ENCODE measurements around the gene TRIM41.
"Not testable (repeated sequence)": the region's sequence is repeated elsewhere in the genome, so short reads cannot be mapped to it uniquely, and the experiment has no call there.

Gene TRIM41

GRCh38 chr5:181223058-181223728 lies at the start of gene TRIM41:
Gene TRIM41 (plus strand): TSS chr5:181223281. CDS start chr5:181224000, 719 bp downstream.
- no peak for DNase-seq

- DNase-seq = no peak
These were observed 49.4 kb upstream of the TRIM41 start for GRCh38 chr5:181173420-181174342.

DNA sequence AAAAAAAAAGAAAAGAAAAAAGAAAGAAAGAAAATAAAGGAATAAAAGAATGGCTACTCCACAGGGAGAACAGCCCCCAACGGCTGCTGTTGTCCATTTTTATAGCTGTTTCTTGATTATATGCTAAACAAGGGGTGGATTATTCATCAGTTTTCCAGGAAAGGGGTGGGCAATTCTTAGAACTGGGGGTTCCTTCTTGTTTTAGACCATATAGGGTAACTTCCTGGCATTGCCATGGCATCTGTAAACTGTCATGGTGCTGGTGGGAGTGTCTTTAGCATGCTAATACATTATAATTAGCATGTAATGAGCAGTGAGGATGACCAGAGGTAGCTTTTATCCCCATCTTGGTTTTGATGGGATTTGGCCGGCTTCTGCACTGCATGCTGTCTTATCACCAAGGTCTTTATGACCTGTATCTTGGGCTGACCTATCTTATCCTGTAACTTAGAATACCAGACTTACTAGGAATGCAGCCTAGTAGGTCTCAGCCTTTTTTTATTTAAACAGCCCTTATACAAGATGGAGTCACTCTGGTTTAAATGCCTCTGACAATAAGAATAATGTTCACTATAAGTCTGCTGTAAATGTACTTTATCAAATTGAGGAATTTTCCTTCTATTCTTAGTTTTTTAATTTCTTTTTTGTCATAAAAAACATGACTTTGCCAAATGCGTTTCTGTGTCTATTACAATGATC lies 46.7 kb upstream of the TRIM41 start:
- no peak for DNase-seq

GRCh38 chr5:181177559-181177958 lies 45.5 kb upstream of the TRIM41 start:
- DNase-seq = not testable (repeated sequence)

DNA sequence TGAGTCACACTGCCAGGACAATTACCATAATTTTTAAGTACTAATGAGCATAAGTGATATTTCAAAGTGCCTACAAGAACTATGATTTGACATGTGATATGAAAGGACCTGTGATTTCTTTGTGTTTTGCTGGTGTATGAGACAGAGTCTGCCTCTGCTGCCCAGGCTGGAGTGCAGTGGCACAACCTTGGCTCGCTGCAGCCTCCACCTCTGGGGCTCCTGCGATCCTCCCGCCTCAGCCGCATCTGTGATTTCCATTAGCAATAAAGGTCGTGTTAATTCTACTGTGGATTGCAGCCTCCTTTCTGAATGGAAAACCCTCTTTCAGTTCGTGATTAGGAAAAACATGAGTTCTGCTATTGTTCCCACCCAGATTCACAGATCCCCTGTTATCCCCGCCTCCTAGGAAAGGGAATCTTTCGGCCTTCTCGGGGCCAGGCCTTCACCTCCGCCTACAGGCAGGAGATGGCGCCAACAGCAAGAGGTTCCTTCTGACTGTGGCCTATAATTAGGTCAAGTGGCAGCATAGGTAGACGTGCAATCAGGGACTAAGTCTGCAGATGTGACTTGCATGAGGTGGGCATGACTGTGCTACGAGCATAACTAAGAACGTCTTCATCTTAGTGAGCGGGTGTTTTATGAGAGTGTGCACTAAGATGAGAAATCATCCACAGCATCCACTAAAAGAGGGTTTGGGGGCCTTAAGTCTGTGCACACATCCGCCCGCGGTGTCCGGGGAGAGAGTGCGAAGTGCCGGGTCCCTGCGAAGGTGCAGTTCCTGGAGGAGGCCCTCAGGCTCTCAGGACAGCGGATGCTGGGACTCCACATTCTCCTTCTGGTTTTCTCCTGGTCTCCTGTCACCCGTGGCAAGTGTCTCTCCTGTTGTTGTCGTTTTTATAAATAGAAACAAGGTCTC lies 41.2 kb upstream of the TRIM41 start:
- no peak for DNase-seq

GRCh38 chr5:181182651-181183050 lies 40.4 kb upstream of the TRIM41 start:
- no peak for DNase-seq

- DNase-seq = no peak
These were observed 38.2 kb upstream of the TRIM41 start for GRCh38 chr5:181184845-181185216.

GRCh38 chr5:181185560-181185959 lies 37.5 kb upstream of the TRIM41 start:
- DNase-seq = no peak

DNA sequence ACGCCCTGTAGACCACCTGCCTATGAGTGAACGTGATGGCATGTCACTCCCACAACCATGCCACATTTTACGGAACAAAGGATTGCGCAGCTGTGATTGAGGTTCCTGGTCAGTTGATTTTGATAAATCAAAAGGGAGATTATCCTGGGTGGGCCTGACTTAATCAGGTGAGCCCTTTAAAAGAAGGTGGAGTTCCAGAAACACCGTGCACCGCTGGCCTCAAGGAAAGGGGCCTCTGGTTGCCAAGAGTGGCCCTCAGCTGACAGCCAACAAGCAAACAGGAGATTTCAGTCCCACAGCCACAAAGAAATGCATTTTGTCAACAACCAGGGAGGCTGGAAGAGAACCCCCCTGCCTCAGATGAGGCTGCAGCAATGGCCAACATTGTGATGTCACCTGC lies 37.1 kb upstream of the TRIM41 start:
- DNase-seq = no peak

DNA sequence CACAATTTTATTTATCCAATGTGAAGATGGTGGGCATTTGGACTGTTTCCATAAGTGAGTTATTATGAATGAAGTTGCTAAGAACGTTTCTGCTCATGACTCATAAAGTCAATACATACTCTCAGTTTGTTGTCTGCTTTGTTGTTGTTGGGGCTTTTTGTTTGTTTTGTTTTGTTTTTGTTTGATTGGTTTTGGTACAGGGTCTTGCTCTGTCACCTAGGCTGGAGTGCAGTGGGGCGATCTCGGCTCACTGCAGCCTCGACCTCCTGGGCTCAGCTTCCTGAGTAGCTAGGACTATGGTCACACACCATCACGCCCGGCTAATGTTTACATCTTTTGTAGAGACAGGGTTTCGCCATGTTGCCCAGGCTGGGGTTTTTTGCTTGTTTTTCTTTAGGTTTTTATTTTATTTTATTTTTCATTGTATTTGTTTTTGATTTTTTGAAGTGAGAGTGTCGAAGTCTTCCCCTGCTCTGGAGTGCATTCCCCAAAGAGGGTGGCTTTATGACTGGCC lies 36.0 kb upstream of the TRIM41 start:
- DNase-seq = no peak

- DNase-seq = no peak
These were observed 35.4 kb upstream of the TRIM41 start for GRCh38 chr5:181187500-181188213.

GRCh38 chr5:181188700-181189362 lies 34.2 kb upstream of the TRIM41 start:
- DNase-seq = no peak

GRCh38 chr5:181189363-181189961 lies 33.6 kb upstream of the TRIM41 start:
- no peak for DNase-seq

- DNase-seq = no peak
These were observed 32.9 kb upstream of the TRIM41 start for GRCh38 chr5:181189962-181190710.

GRCh38 chr5:181190711-181191525 lies 32.2 kb upstream of the TRIM41 start:
- DNase-seq = no peak

GRCh38 chr5:181191526-181192336 lies 31.4 kb upstream of the TRIM41 start:
- no peak for DNase-seq

DNA sequence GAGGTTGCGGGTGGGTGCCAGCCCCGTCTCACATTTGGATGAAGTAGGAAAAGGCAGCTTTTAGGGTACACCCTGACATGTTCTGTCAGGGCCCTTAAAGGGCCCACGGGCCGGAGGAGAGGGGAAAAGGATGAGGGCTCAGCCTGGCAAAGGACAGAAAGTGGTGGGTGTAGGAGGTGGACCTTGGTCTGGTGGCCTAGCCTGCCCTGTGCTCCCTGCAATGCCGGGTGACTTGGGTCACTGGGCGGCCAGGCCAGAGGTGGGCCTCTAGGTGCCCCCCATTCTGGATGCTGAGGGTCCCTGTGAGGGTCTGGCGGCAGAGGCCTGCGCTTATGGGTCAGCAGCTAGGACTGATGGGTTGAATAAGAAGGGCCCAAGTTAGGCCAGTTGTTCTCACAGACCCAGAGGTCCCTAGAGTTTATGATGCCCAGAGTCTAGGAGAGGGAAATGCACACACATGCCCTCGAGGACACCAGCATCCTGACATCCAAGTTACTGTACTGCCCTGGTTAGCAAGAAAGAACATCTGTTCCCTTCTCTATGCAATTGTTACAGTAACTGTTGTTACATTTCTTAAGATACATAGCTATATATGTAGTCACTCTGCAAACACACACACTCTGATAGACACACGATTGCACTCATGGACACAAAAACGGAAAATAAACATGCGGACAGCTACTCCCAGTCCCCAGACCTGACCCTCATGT lies 30.6 kb upstream of the TRIM41 start:
- no peak for DNase-seq
